HCT116 (cell line): ENCODE results near the gene RMI2.

Experiments used
- CEBPB ChIP-seq: IDR thresholded peaks from 2 replicates; pipeline ENCODE4 v1.6.1; 2012; ENCODE audit warnings: low read depth
- EZH2 ChIP-seq: fragments of 200-600 bp; sonication (generic); IDR thresholded peaks from 2 replicates; pipeline ENCODE4 v1.6.1; 2017; ENCODE audit warnings: antibody characterized with exemption, mixed run types
- EZH2phosphoT487 ChIP-seq: fragments of 200-600 bp; IDR thresholded peaks from 2 replicates; pipeline ENCODE4 v1.6.1; 2018; ENCODE audit warnings: antibody characterized with exemption, borderline replicate concordance
- JUND ChIP-seq: IDR thresholded peaks from 2 replicates; pipeline ENCODE4 v1.6.1; 2012
- POLR2A ChIP-seq: IDR thresholded peaks from 2 replicates; pipeline ENCODE4 v1.7.0; 2011; ENCODE audit warnings: borderline replicate concordance; ENCODE audit not compliant: insufficient read depth, insufficient read length; ENCODE audit errors: extremely low read depth
- ZNF274 ChIP-seq: fragments of 200-500 bp; sonication (Bioruptor generic); IDR thresholded peaks from 2 replicates; pipeline ENCODE4 v1.6.1; 2014; ENCODE audit warnings: mild to moderate bottlenecking, low read depth, low read length, inconsistent platforms
- TF ChIP-seq, protein P1 (sequence below), 3 experiments: fragments of 200-600 bp in 1 of 3; sonication (generic) in 1 of 3; IDR thresholded peaks in 2 of 3; conservative IDR thresholded peaks in 1 of 3; 2 replicates each; pipeline ENCODE4 v1.5.1; 2012 to 2017; ENCODE audit warnings: low read depth in 2 of 3, low read length in 2 of 3, antibody characterized with exemption in 1 of 3, borderline replicate concordance in 1 of 3, control low read depth in 1 of 3, mild to moderate bottlenecking in 1 of 3, mixed read lengths in 1 of 3, mixed run types in 1 of 3, moderate library complexity in 1 of 3; ENCODE audit not compliant: insufficient read depth in 1 of 3

DNA sequence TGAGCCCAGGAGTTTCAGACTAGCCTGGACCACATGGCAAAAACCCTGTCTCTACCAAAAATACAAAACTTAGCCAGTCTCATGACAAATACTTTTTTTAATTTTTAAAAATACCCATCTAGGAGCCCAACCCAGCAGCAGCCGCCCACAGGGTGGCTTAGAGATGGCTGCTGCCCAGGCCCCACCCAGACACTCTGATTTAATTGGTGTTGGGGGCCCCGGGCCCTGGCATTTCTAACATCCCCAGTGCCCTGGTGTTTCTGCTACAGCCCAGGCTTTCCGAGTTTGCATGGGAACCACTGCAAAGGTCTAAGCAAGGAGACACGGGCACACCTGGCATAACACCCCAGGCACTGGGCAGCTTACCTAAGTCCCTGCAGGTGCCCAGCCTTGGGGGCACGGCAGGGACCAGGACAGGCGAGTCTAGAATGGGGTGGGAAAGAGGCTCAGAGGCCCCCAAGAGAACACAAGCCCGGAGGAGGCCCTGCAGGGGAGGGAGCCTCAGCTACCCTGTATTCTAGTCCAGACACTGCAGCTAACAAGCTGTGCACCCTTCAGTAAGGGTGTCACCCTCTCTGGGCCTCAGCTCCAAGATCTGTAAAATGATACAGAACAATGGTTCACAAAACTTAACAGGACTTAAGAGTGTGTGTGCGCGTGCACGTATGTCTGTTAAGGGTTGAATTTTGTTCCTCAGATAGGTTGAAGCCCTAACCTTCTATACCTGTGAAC is 48.8 kb downstream of the RMI2 start:
- TF ChIP-seq ZNF274: no peak
- TF ChIP-seq, protein P1, sequence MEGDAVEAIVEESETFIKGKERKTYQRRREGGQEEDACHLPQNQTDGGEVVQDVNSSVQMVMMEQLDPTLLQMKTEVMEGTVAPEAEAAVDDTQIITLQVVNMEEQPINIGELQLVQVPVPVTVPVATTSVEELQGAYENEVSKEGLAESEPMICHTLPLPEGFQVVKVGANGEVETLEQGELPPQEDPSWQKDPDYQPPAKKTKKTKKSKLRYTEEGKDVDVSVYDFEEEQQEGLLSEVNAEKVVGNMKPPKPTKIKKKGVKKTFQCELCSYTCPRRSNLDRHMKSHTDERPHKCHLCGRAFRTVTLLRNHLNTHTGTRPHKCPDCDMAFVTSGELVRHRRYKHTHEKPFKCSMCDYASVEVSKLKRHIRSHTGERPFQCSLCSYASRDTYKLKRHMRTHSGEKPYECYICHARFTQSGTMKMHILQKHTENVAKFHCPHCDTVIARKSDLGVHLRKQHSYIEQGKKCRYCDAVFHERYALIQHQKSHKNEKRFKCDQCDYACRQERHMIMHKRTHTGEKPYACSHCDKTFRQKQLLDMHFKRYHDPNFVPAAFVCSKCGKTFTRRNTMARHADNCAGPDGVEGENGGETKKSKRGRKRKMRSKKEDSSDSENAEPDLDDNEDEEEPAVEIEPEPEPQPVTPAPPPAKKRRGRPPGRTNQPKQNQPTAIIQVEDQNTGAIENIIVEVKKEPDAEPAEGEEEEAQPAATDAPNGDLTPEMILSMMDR (IDR thresholded peaks at IDR 0.05 in 2 of 3, conservative IDR thresholded peaks at IDR 0.05 in 1 of 3; ENCODE audit: borderline replicate concordance in 1 of 3, insufficient read depth in 1 of 3, low read depth in 2 of 3, low read length in 2 of 3): no peak
- no peak for TF ChIP-seq POLR2A
- TF ChIP-seq EZH2: no peak
- TF ChIP-seq EZH2phosphoT487: no peak
- TF ChIP-seq JUND: no peak
- TF ChIP-seq CEBPB: no peak
